GM23338 (cell line): ENCODE data around the gene ECE2. TPM values are rescaled to one million over a fixed set of nuclear protein-coding genes. Genes with fewer than 3 reads are reported as not detected.

Source experiments
- ATAC-seq: fragments of 200-7000 bp; cut with Tn5 transposase; 3 replicates; pipeline ENCODE4 v1.9.1; 2020
- DNase-seq: peaks from one replicate; pipeline ENCODE4 v3.0.0-alpha.2; 2015; ENCODE audit warnings: low spot score
- H2AFZ ChIP-seq: fragments of 200-600 bp; sonication (generic); 2 replicates; pipeline ENCODE4 v1.8.0; 2016; ENCODE audit warnings: antibody characterized with exemption, mild to moderate bottlenecking, moderate library complexity
- H3F3A ChIP-seq: fragments of 200-600 bp; sonication (generic); replicated peaks from 2 replicates; pipeline ENCODE4 v1.8.0; 2017; ENCODE audit warnings: antibody characterized with exemption, mixed run types, low read depth
- H3K27ac ChIP-seq: fragments of 200-600 bp; sonication (generic); 2 replicates; pipeline ENCODE4 v1.6.1; 2016; ENCODE audit warnings: low read depth
- H3K27me3 ChIP-seq: fragments of 200-600 bp; sonication (generic); 2 replicates; pipeline ENCODE4 v1.8.0; 2016; ENCODE audit warnings: mild to moderate bottlenecking, mixed run types, moderate library complexity; ENCODE audit not compliant: insufficient read depth
- H3K36me3 ChIP-seq: fragments of 200-600 bp; sonication (generic); 2 replicates; pipeline ENCODE4 v1.8.0; 2016; ENCODE audit warnings: mild to moderate bottlenecking; ENCODE audit not compliant: insufficient read depth
- H3K4me1 ChIP-seq: fragments of 200-600 bp; sonication (generic); 2 replicates; pipeline ENCODE4 v1.8.0; 2016; ENCODE audit warnings: mild to moderate bottlenecking, moderate library complexity; ENCODE audit not compliant: insufficient read depth
- H3K4me2 ChIP-seq: fragments of 200-600 bp; sonication (generic); 2 replicates; pipeline ENCODE4 v1.7.1; 2017; ENCODE audit warnings: mixed run types
- H3K4me3 ChIP-seq: fragments of 200-600 bp; sonication (generic); 2 replicates; pipeline ENCODE4 v1.6.1; 2016; ENCODE audit warnings: mixed run types
- H3K79me2 ChIP-seq: fragments of 200-600 bp; sonication (generic); replicated peaks from 2 replicates; pipeline ENCODE4 v1.8.0; 2017; ENCODE audit warnings: mild to moderate bottlenecking; ENCODE audit not compliant: insufficient read depth
- H3K9me2 ChIP-seq: fragments of 200-600 bp; sonication (generic); 2 replicates; pipeline ENCODE4 v1.8.0; 2017; ENCODE audit not compliant: insufficient read depth
- H4K20me1 ChIP-seq: fragments of 200-600 bp; sonication (generic); replicated peaks from 2 replicates; pipeline ENCODE4 v1.8.0; 2017; ENCODE audit warnings: mild to moderate bottlenecking; ENCODE audit not compliant: insufficient read depth
- H3K27ac Mint-ChIP-seq: 2 replicates; pipeline ENCODE4 v1.8.0; 2020; ENCODE audit warnings: inconsistent platforms, mild to moderate bottlenecking, moderate library complexity, mixed read lengths
- H3K27me3 Mint-ChIP-seq: 3 replicates; pipeline ENCODE4 v1.8.0; 2022; ENCODE audit warnings: low read depth, mild to moderate bottlenecking, moderate library complexity, mixed read lengths, inconsistent platforms; ENCODE audit not compliant: insufficient read depth, poor library complexity
- H3K36me3 Mint-ChIP-seq: 3 replicates; pipeline ENCODE4 v1.8.0; 2021; ENCODE audit warnings: low read depth, mild to moderate bottlenecking, inconsistent platforms, moderate library complexity, mixed read lengths
- H3K4me1 Mint-ChIP-seq: 3 replicates; pipeline ENCODE4 v1.8.0; 2020; ENCODE audit warnings: mild to moderate bottlenecking, inconsistent platforms, mixed read lengths
- H3K4me3 Mint-ChIP-seq: 3 replicates; pipeline ENCODE4 v1.8.0; 2021; ENCODE audit warnings: moderate library complexity, mild to moderate bottlenecking, inconsistent platforms, mixed read lengths
- H3K9me3 Mint-ChIP-seq: 3 replicates; pipeline ENCODE4 v1.8.0; 2020; ENCODE audit warnings: moderate library complexity, mild to moderate bottlenecking, inconsistent platforms, mixed read lengths
- EZH2 ChIP-seq: fragments of 200-600 bp; sonication (generic); IDR thresholded peaks from one replicate; pipeline ENCODE4 v1.8.0; 2017; ENCODE audit warnings: antibody characterized with exemption, mild to moderate bottlenecking, low read depth; ENCODE audit not compliant: unreplicated experiment
- ZNF114 ChIP-seq: fragments of 250-450 bp; sonication (Bioruptor Pico); IDR thresholded peaks from 2 replicates; pipeline ENCODE4 v1.5.0; 2020; ENCODE audit warnings: mild to moderate bottlenecking, moderate library complexity
- polyA plus RNA-seq: library from polyadenylated mRNA; unstranded; fragments of >200 nt; fragmentation: Nextera tagmentation; extraction: Ambion mirVana; gene quantifications from 2 replicates; pipeline ENCODE4 v1.2.1, GENCODE V29; 2016
- total RNA-seq: library from RNA; depleted of rRNA; stranded (reverse); fragments of >200 nt; shearing (Covaris generic); gene quantifications from 2 replicates; pipeline ENCODE4 v1.2.3, GENCODE V29; 2014
- TF ChIP-seq, protein P1 (sequence below): fragments of 250-450 bp; sonication (Bioruptor Pico); IDR thresholded peaks from 2 replicates; pipeline ENCODE4 v1.5.0; 2020; ENCODE audit warnings: mild to moderate bottlenecking, moderate library complexity
- TF ChIP-seq, protein P2 (sequence below), 2 experiments: fragments of 200-600 bp in 1 of 2; sonication (generic) in 1 of 2; conservative IDR thresholded peaks; 2 replicates each; pipeline versions ENCODE4 v1.5.1 to v1.6.1; 2016 to 2017; ENCODE audit warnings: antibody characterized with exemption in 2 of 2, low read depth in 2 of 2, mild to moderate bottlenecking in 2 of 2, moderate library complexity in 1 of 2

ECE2 gene
- total and polyA plus RNA-seq, 2 experiments from 2014 or later = 0.24 to 0.48 TPM

DNA sequence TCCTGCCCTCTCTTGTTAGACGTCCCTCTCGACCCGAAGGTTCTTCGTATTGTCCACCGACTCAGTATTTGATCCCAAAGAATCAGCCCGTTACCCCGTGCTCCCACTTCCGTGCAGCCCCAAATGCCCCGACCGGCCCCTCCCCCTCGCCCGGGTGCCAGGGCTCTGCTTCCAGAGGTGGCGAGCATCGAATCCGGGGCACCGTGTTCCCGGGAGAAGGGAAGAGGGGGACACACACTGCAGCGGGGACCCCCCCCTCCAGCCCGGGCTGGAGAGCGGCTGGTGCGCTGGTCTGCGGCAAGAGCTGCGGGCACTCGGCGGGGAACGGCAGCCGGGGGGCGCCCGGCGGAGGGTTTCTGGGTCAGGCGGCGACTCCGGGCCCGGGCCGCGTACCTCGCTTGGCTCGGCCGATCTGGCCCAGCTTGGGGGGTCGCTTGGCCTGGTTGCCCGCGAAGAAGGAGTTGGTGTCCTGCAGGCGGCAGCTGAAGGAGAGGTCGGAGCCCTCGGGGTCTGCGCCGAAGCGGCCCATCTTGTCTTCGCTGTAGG lies 15.0 kb upstream of the ECE2 start:
- no peaks in the 10 kb centered on the region for H3K79me2 ChIP-seq
- H3F3A ChIP-seq = peaks cover 15% of the 10 kb centered on the region
- Mint-ChIP-seq H3K4me3 (peak overlapping the region; percentile 86), H3K27ac (no peak overlapping the region), H3K4me1 (peaks cover 14% of the 10 kb centered on the region), H3K27me3 (peaks cover 55% of the 10 kb centered on the region), H3K9me3 (no peaks in the 10 kb centered on the region; the same call in 1 of the 3 replicates), H3K36me3 (peaks cover 8% of the 10 kb centered on the region; the same call in 1 of the 3 replicates)
- H4K20me1 ChIP-seq = peaks cover 19% of the 10 kb centered on the region
- peak overlapping the region; percentile 91 for H3K4me2 ChIP-seq
- ATAC-seq = peak; percentile 5
- DNase-seq = peak; percentile 51
- no peak overlapping the region for H3K27ac ChIP-seq
- H3K4me1 ChIP-seq = peaks cover 3% of the 10 kb centered on the region; the same call in 1 of the 2 replicates
- H3K27me3 ChIP-seq = peaks cover 76% of the 10 kb centered on the region
- TF ChIP-seq, protein P1, sequence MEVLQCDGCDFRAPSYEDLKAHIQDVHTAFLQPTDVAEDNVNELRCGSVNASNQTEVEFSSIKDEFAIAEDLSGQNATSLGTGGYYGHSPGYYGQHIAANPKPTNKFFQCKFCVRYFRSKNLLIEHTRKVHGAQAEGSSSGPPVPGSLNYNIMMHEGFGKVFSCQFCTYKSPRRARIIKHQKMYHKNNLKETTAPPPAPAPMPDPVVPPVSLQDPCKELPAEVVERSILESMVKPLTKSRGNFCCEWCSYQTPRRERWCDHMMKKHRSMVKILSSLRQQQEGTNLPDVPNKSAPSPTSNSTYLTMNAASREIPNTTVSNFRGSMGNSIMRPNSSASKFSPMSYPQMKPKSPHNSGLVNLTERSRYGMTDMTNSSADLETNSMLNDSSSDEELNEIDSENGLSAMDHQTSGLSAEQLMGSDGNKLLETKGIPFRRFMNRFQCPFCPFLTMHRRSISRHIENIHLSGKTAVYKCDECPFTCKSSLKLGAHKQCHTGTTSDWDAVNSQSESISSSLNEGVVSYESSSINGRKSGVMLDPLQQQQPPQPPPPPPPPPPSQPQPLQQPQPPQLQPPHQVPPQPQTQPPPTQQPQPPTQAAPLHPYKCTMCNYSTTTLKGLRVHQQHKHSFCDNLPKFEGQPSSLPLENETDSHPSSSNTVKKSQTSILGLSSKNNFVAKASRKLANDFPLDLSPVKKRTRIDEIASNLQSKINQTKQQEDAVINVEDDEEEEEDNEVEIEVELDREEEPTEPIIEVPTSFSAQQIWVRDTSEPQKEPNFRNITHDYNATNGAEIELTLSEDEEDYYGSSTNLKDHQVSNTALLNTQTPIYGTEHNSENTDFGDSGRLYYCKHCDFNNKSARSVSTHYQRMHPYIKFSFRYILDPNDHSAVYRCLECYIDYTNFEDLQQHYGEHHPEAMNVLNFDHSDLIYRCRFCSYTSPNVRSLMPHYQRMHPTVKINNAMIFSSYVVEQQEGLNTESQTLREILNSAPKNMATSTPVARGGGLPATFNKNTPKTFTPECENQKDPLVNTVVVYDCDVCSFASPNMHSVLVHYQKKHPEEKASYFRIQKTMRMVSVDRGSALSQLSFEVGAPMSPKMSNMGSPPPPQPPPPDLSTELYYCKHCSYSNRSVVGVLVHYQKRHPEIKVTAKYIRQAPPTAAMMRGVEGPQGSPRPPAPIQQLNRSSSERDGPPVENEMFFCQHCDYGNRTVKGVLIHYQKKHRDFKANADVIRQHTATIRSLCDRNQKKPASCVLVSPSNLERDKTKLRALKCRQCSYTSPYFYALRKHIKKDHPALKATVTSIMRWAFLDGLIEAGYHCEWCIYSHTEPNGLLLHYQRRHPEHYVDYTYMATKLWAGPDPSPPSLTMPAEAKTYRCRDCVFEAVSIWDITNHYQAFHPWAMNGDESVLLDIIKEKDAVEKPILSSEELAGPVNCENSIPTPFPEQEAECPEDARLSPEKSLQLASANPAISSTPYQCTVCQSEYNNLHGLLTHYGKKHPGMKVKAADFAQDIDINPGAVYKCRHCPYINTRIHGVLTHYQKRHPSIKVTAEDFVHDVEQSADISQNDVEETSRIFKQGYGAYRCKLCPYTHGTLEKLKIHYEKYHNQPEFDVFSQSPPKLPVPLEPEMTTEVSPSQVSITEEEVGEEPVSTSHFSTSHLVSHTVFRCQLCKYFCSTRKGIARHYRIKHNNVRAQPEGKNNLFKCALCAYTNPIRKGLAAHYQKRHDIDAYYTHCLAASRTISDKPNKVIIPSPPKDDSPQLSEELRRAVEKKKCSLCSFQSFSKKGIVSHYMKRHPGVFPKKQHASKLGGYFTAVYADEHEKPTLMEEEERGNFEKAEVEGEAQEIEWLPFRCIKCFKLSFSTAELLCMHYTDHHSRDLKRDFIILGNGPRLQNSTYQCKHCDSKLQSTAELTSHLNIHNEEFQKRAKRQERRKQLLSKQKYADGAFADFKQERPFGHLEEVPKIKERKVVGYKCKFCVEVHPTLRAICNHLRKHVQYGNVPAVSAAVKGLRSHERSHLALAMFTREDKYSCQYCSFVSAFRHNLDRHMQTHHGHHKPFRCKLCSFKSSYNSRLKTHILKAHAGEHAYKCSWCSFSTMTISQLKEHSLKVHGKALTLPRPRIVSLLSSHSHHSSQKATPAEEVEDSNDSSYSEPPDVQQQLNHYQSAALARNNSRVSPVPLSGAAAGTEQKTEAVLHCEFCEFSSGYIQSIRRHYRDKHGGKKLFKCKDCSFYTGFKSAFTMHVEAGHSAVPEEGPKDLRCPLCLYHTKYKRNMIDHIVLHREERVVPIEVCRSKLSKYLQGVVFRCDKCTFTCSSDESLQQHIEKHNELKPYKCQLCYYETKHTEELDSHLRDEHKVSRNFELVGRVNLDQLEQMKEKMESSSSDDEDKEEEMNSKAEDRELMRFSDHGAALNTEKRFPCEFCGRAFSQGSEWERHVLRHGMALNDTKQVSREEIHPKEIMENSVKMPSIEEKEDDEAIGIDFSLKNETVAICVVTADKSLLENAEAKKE = no peak
- TF ChIP-seq EZH2 (peak; percentile 14), ZNF114 (CRISPR knock-in tag) (no peak)
- TF ChIP-seq, protein P2, sequence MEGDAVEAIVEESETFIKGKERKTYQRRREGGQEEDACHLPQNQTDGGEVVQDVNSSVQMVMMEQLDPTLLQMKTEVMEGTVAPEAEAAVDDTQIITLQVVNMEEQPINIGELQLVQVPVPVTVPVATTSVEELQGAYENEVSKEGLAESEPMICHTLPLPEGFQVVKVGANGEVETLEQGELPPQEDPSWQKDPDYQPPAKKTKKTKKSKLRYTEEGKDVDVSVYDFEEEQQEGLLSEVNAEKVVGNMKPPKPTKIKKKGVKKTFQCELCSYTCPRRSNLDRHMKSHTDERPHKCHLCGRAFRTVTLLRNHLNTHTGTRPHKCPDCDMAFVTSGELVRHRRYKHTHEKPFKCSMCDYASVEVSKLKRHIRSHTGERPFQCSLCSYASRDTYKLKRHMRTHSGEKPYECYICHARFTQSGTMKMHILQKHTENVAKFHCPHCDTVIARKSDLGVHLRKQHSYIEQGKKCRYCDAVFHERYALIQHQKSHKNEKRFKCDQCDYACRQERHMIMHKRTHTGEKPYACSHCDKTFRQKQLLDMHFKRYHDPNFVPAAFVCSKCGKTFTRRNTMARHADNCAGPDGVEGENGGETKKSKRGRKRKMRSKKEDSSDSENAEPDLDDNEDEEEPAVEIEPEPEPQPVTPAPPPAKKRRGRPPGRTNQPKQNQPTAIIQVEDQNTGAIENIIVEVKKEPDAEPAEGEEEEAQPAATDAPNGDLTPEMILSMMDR (conservative IDR thresholded peaks at IDR 0.05; ENCODE audit: low read depth in 2 of 2) = no peak
- H3K36me3 ChIP-seq = no peaks in the 10 kb centered on the region
- H3K9me2 ChIP-seq = no peaks in the 10 kb centered on the region
- H2AFZ ChIP-seq = peak overlapping the region; percentile 74
- H3K4me3 ChIP-seq = peak overlapping the region; percentile 76
